ENCODE data around the gene PCDH9.

PCDH9 gene

DNA sequence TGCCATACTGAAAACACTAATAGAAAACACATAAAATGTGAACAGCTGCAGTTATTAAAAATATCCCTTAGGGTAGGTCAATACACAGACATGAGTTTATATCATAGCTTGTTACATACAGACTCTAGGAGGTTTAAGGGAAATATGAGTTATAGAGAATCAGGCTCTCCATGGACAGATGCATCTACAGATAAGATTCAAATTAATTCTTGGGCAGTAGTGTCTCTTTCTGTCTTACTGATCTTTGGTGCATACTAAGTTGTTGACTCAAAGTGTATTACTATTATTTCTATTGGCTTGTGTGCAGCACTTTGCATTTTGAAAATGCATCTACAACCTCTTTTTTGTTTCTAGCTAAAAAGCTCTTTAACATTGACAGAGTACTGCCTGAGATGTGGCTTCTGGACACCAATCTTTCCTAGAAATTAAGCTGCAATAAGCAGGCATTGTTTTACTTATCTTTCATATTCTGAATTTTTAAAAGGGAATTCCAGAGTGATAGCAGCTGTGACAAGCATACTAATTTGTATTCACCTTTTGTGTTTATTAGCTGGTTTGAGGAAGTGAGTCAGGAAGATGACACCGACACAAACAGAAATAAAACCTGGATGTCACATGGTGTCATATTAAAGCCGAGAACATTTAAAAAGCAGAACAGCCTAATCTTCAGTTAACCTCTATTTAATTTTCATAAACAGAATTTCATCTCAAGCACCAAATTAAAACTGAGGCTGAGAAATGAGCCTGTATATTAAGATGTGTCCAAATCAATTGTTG is 399.0 kb downstream of the PCDH9 start:
- Histone ChIP-seq H3K4me3 (ENCODE audit: low read length, poor library complexity, severe bottlenecking) (no peak overlapping the region), H3K4me2 (ENCODE audit: low read depth, low read length, poor library complexity, severe bottlenecking) (no peak overlapping the region), H2AFZ (ENCODE audit: low read length) (peak overlapping the region; percentile 56; the same call in 1 of the 2 replicates), H3K9ac (ENCODE audit: low read depth, low read length, poor library complexity, severe bottlenecking) (no peak overlapping the region), H3K9me2 (replicated peaks; ENCODE audit: low read depth, low read length) (no peaks in the 10 kb centered on the region), H3K36me3 (ENCODE audit: insufficient read depth, low read length) (no peaks in the 10 kb centered on the region), H3F3A (ENCODE audit: low read depth) (no peaks in the 10 kb centered on the region), H3K9me3 (ENCODE audit: insufficient read depth, low read depth, low read length) (no peaks in the 10 kb centered on the region), H3K4me1 (ENCODE audit: insufficient read depth, low read length, poor library complexity, severe bottlenecking) (peaks cover 7% of the 10 kb centered on the region), H3K27me3 (ENCODE audit: insufficient read depth, low read length, poor library complexity, severe bottlenecking) (no peaks in the 10 kb centered on the region), H4K20me1 (ENCODE audit: insufficient read depth, low read length, poor library complexity, severe bottlenecking) (no peaks in the 10 kb centered on the region), H3K79me2 (ENCODE audit: insufficient read depth, low read length) (no peaks in the 10 kb centered on the region)
- no peak for TF ChIP-seq EZH2phosphoT487 (IDR thresholded peaks at IDR 0.05; ENCODE audit: borderline replicate concordance)
- TF ChIP-seq, protein P1, sequence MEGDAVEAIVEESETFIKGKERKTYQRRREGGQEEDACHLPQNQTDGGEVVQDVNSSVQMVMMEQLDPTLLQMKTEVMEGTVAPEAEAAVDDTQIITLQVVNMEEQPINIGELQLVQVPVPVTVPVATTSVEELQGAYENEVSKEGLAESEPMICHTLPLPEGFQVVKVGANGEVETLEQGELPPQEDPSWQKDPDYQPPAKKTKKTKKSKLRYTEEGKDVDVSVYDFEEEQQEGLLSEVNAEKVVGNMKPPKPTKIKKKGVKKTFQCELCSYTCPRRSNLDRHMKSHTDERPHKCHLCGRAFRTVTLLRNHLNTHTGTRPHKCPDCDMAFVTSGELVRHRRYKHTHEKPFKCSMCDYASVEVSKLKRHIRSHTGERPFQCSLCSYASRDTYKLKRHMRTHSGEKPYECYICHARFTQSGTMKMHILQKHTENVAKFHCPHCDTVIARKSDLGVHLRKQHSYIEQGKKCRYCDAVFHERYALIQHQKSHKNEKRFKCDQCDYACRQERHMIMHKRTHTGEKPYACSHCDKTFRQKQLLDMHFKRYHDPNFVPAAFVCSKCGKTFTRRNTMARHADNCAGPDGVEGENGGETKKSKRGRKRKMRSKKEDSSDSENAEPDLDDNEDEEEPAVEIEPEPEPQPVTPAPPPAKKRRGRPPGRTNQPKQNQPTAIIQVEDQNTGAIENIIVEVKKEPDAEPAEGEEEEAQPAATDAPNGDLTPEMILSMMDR (conservative IDR thresholded peaks at IDR 0.05; ENCODE audit: low read length): no peak

DNA sequence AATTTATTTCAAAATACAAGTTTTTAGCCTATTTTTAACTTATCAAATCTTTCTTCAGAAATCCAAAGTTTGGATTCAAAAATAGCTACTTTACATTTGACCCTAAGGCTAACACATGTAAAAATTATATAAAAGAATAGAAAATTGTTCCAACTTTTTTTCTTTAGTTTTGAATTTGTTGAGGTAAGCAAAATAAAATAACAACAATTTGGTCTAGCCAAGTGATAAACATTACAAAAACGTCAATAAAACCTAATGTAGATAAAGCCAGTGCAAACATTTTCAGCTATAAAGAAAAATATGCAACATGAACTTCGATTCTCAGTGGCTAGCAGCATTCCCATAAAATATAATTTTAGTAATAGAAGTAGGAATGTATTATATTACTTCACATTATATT is 400.3 kb downstream of the PCDH9 start:
- Histone ChIP-seq H3K4me1 (ENCODE audit: insufficient read depth, low read length, poor library complexity, severe bottlenecking) (peaks cover 7% of the 10 kb centered on the region), H2AFZ (ENCODE audit: low read length) (no peak overlapping the region)

DNA sequence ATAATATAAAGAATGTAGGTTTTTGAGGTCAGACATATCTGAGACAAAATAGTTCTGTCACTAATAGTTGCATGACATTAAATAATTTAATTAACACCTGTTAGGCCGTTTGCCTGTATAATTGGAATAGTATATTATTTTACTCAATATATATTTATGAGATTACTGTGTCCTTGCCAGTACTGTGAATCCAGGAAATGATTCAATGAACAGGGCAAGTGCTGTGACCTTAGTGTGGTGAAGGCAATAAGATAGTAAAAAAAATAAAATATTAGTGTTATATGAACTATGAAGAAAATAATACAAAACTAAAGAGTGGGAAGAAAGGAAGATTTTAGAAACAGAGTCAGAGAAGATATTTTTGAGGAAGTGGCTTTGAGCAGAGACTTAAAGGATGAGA is 403.7 kb downstream of the PCDH9 start:
- Histone ChIP-seq H3K4me2 (ENCODE audit: low read depth, low read length, poor library complexity, severe bottlenecking) (no peak overlapping the region), H3K9me3 (ENCODE audit: insufficient read depth, low read depth, low read length) (no peaks in the 10 kb centered on the region), H3K9me2 (replicated peaks; ENCODE audit: low read depth, low read length) (no peaks in the 10 kb centered on the region), H3K27me3 (ENCODE audit: insufficient read depth, low read length, poor library complexity, severe bottlenecking) (no peaks in the 10 kb centered on the region), H3K36me3 (ENCODE audit: insufficient read depth, low read length) (no peaks in the 10 kb centered on the region), H3F3A (ENCODE audit: low read depth) (no peaks in the 10 kb centered on the region), H3K9ac (ENCODE audit: low read depth, low read length, poor library complexity, severe bottlenecking) (no peak overlapping the region), H3K4me3 (ENCODE audit: low read length, poor library complexity, severe bottlenecking) (no peak overlapping the region), H2AFZ (ENCODE audit: low read length) (no peak overlapping the region), H3K4me1 (ENCODE audit: insufficient read depth, low read length, poor library complexity, severe bottlenecking) (peaks cover 5% of the 10 kb centered on the region), H4K20me1 (ENCODE audit: insufficient read depth, low read length, poor library complexity, severe bottlenecking) (no peaks in the 10 kb centered on the region), H3K79me2 (ENCODE audit: insufficient read depth, low read length) (no peaks in the 10 kb centered on the region)
- no peak for TF ChIP-seq EZH2phosphoT487 (IDR thresholded peaks at IDR 0.05; ENCODE audit: borderline replicate concordance)

More for the DNA sequence above, 400.3 kb downstream of the PCDH9 start:
- Histone ChIP-seq H3K9me3 (ENCODE audit: insufficient read depth, low read depth, low read length) (no peaks in the 10 kb centered on the region), H3K4me2 (ENCODE audit: low read depth, low read length, poor library complexity, severe bottlenecking) (no peak overlapping the region), H3K36me3 (ENCODE audit: insufficient read depth, low read length) (no peaks in the 10 kb centered on the region), H3F3A (ENCODE audit: low read depth) (no peaks in the 10 kb centered on the region), H3K27me3 (ENCODE audit: insufficient read depth, low read length, poor library complexity, severe bottlenecking) (no peaks in the 10 kb centered on the region), H3K9ac (ENCODE audit: low read depth, low read length, poor library complexity, severe bottlenecking) (no peak overlapping the region), H3K4me3 (ENCODE audit: low read length, poor library complexity, severe bottlenecking) (no peak overlapping the region), H4K20me1 (ENCODE audit: insufficient read depth, low read length, poor library complexity, severe bottlenecking) (no peaks in the 10 kb centered on the region), H3K79me2 (ENCODE audit: insufficient read depth, low read length) (no peaks in the 10 kb centered on the region), H3K9me2 (replicated peaks; ENCODE audit: low read depth, low read length) (no peaks in the 10 kb centered on the region)
- TF ChIP-seq, protein P1 (conservative IDR thresholded peaks at IDR 0.05; ENCODE audit: low read length): no peak
- no peak for TF ChIP-seq EZH2phosphoT487 (IDR thresholded peaks at IDR 0.05; ENCODE audit: borderline replicate concordance)

DNA sequence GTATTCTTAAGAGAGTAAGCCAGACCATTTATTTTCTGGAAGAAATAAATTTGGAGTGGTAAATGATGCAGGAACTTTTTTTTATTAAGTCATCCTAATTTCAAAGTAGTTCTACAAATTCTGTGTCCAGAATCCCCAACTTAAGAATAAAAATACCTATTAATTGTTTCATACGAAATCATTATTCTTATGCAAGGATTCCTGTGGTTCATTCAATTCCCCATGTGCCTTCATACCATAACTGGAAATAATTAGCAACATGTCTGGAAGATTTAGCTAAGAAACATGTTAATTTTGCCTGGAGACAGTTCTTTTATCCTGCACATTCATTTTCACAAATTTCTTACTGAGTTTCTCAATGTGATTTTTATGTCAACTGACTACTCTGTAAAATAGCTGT is 408.6 kb downstream of the PCDH9 start:
- Histone ChIP-seq H3K4me1 (ENCODE audit: insufficient read depth, low read length, poor library complexity, severe bottlenecking) (no peaks in the 10 kb centered on the region), H3F3A (ENCODE audit: low read depth) (no peaks in the 10 kb centered on the region), H4K20me1 (ENCODE audit: insufficient read depth, low read length, poor library complexity, severe bottlenecking) (no peaks in the 10 kb centered on the region), H2AFZ (ENCODE audit: low read length) (no peak overlapping the region), H3K9me2 (replicated peaks; ENCODE audit: low read depth, low read length) (no peaks in the 10 kb centered on the region), H3K4me2 (ENCODE audit: low read depth, low read length, poor library complexity, severe bottlenecking) (no peak overlapping the region), H3K9ac (ENCODE audit: low read depth, low read length, poor library complexity, severe bottlenecking) (no peak overlapping the region), H3K27me3 (ENCODE audit: insufficient read depth, low read length, poor library complexity, severe bottlenecking) (no peaks in the 10 kb centered on the region), H3K79me2 (ENCODE audit: insufficient read depth, low read length) (no peaks in the 10 kb centered on the region), H3K36me3 (ENCODE audit: insufficient read depth, low read length) (no peaks in the 10 kb centered on the region), H3K9me3 (ENCODE audit: insufficient read depth, low read depth, low read length) (no peaks in the 10 kb centered on the region), H3K4me3 (ENCODE audit: low read length, poor library complexity, severe bottlenecking) (no peak overlapping the region)
- no peak for TF ChIP-seq EZH2phosphoT487 (IDR thresholded peaks at IDR 0.05; ENCODE audit: borderline replicate concordance)
- TF ChIP-seq, protein P1 (conservative IDR thresholded peaks at IDR 0.05; ENCODE audit: low read length): no peak

Data from Loucy (cell line).